ENCODE results near the gene MCF2L2. TPM values are rescaled to one million over a fixed set of nuclear protein-coding genes. Genes with fewer than 3 reads are reported as not detected.

Gene MCF2L2
- total and polyA plus RNA-seq, 2 donors (not counting 3 experiments of a cell fraction or from before 2014, with no cell fraction given): 0.15 to 1.1 TPM

DNA sequence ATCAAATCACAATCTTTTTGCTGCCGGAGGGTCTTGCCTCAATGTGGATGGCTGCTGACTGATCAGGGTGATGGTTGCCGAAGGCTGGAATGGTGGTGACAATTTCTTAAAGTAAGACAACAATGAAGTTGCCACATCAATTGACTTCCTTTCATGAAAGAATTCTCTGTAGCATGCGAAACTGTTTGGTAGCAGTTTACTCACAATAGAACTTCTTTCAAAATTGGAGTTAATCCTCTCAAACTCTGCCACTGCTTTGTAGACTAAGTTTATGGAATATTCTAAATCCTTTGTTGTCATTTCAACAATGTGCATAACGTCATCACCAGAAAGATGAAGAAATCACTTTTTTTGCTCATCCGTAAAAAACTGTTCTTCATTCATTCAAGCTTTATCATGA is 109.5 kb downstream of the MCF2L2 start:
- Histone ChIP-seq H3K79me2 (ENCODE audit: control insufficient read depth, insufficient read depth, low read length) (no peaks in the 10 kb centered on the region), H3K9ac (replicated peaks; ENCODE audit: extremely low read depth, insufficient read depth, low read length) (no peak overlapping the region), H4K20me1 (replicated peaks; ENCODE audit: control insufficient read depth, extremely low read depth, insufficient read depth, low read length) (no peaks in the 10 kb centered on the region), H3K4me1 (ENCODE audit: control insufficient read depth, extremely low read depth, insufficient read depth, low read length) (peaks cover 2% of the 10 kb centered on the region), H3K4me3 (replicated peaks in 1 of 3; ENCODE audit: insufficient read depth in 1 of 3, low read depth in 1 of 3, low read length in 3 of 3) (no peak overlapping the region), H3K9me3 (replicated peaks; ENCODE audit: control insufficient read depth, insufficient read depth, low read length) (no peaks in the 10 kb centered on the region), H3K36me3 (ENCODE audit: control insufficient read depth in 2 of 2, extremely low read depth in 1 of 2, insufficient read depth in 2 of 2, low read length in 2 of 2) (no peaks in the 10 kb centered on the region), H3K27ac (ENCODE audit: insufficient read depth, low read depth, low read length) (no peak overlapping the region), H3K9me1 (replicated peaks; ENCODE audit: control insufficient read depth, extremely low read depth, insufficient read depth, low read length) (no peaks in the 10 kb centered on the region), H3K4me2 (ENCODE audit: insufficient read depth, low read length) (no peak overlapping the region), H2AFZ (ENCODE audit: low read depth, low read length) (no peak overlapping the region), H3K27me3 (ENCODE audit: control insufficient read depth in 2 of 2, insufficient read depth in 2 of 2, low read length in 2 of 2) (no peaks in the 10 kb centered on the region)
- intact Hi-C loops (cut with micrococcal nuclease) (no loop called here), dilution Hi-C loops (cut with MboI; ENCODE audit: extremely low pct_ligation_motif_present, low sequenced_read_pairs) (no loop called here)
- DNase-seq (ENCODE audit: low read depth, low spot score) (no peak), FAIRE-seq (peak; percentile 12)
- BruUV-seq (replicated peaks): no TSS peak
- POLR2A ChIA-PET: no interaction called here
- TF ChIP-seq POLR2AphosphoS5 (IDR thresholded peaks at IDR 0.05; ENCODE audit: insufficient read depth, low read depth, low read length) (no peak), POLR2A (IDR thresholded peaks at IDR 0.05; ENCODE audit: low read depth, low read length) (no peak)
- TF ChIP-seq, protein P1, sequence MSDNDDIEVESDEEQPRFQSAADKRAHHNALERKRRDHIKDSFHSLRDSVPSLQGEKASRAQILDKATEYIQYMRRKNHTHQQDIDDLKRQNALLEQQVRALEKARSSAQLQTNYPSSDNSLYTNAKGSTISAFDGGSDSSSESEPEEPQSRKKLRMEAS (IDR thresholded peaks at IDR 0.05; ENCODE audit: insufficient read depth, insufficient read length): no peak
- CTCF ChIA-PET: interaction anchor here (1.4 kb wide), 1 partner anchor 11 kb away, joined by 3 read pairs; no protein-coding TSS in a partner anchor

DNA sequence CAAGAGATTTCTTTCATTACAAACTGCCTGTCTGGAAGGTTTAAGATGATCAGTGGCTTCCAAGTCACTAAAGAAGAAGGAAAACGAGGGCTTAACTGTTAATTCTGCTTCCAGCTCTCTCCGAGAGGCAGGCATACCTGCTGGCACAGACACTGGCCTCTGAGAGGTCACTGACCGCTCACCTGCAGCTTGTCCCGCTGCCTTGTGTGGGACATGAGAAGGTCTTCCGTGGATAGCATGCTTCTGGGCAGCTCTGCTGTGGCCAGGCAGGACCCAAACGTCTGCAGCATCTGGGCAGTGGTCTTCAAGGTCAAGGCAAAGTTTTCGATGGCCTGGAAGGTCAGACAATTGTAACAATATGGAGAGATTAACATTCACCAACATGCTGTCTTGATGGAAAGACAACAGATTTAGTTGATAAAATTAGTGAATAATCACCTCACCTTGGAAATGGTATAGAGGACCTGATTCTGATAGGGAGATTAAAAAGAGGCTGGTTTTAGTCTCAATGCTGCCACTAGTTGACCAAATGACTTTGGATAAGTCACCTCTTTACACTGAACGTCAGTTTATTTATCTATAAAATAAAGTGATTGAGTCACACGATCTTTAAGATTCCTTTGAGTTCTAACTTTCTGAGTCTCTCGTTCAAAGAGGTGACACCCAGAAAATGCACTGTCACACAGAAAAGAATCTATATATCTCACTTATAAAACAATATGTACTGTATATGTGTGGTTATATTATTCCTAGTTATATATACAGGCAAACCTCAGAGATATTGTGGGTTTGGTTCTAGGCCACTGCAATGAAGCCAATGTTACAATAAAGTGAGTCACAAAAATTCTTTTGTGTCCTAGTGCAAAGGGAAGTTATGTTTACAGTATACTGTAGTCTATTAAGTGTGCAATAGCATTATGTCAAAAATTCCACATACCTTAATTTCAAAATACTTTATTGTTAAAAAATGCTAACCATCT is 110.2 kb downstream of the MCF2L2 start:
- H3K27me3 ChIP-seq (ENCODE audit: control insufficient read depth in 2 of 2, insufficient read depth in 2 of 2, low read length in 2 of 2): no peaks in the 10 kb centered on the region
- no TSS peak for BruUV-seq (replicated peaks)
- H3K27ac ChIP-seq (ENCODE audit: insufficient read depth, low read depth, low read length): no peak overlapping the region
- H2AFZ ChIP-seq (ENCODE audit: low read depth, low read length): no peak overlapping the region
- FAIRE-seq (no peak), DNase-seq (ENCODE audit: low read depth, low spot score) (no peak)
- no peak for TF ChIP-seq POLR2AphosphoS5 (IDR thresholded peaks at IDR 0.05; ENCODE audit: insufficient read depth, low read depth, low read length)
- no peak for TF ChIP-seq POLR2A (IDR thresholded peaks at IDR 0.05; ENCODE audit: low read depth, low read length)
- TF ChIP-seq, protein P1 (IDR thresholded peaks at IDR 0.05; ENCODE audit: insufficient read depth, insufficient read length): no peak
- no peak for TF ChIP-seq FOS (IDR thresholded peaks at IDR 0.05; ENCODE audit: borderline replicate concordance, insufficient read depth, low read length)
- no peak for TF ChIP-seq EZH2 (IDR thresholded peaks at IDR 0.05; ENCODE audit: borderline replicate concordance, low read depth, low read length, severe bottlenecking)
- TF ChIP-seq GATA2 (IDR thresholded peaks at IDR 0.05; ENCODE audit: insufficient read depth, insufficient read length, low read depth, low read length): no peak
- intact Hi-C loops (cut with micrococcal nuclease) (no loop called here), dilution Hi-C loops (cut with MboI; ENCODE audit: extremely low pct_ligation_motif_present, low sequenced_read_pairs) (no loop called here)
- H4K20me1 ChIP-seq (replicated peaks; ENCODE audit: control insufficient read depth, extremely low read depth, insufficient read depth, low read length): no peaks in the 10 kb centered on the region
- H3K9me1 ChIP-seq (replicated peaks; ENCODE audit: control insufficient read depth, extremely low read depth, insufficient read depth, low read length): no peaks in the 10 kb centered on the region
- no peak overlapping the region for H3K4me3 ChIP-seq (replicated peaks in 1 of 3; ENCODE audit: insufficient read depth in 1 of 3, low read depth in 1 of 3, low read length in 3 of 3)
- no peaks in the 10 kb centered on the region for H3K79me2 ChIP-seq (ENCODE audit: control insufficient read depth, insufficient read depth, low read length)
- H3K36me3 ChIP-seq (ENCODE audit: control insufficient read depth in 2 of 2, extremely low read depth in 1 of 2, insufficient read depth in 2 of 2, low read length in 2 of 2): no peaks in the 10 kb centered on the region
- H3K4me2 ChIP-seq (ENCODE audit: insufficient read depth, low read length): no peak overlapping the region
- CTCF ChIA-PET: interaction anchor here (1.4 kb wide), 1 partner anchor 133 kb away, joined by 5 read pairs; no protein-coding TSS in a partner anchor
- POLR2A ChIA-PET: no interaction called here
- no peak overlapping the region for H3K9ac ChIP-seq (replicated peaks; ENCODE audit: extremely low read depth, insufficient read depth, low read length)
- H3K4me1 ChIP-seq (ENCODE audit: control insufficient read depth, extremely low read depth, insufficient read depth, low read length): no peaks in the 10 kb centered on the region
- no peaks in the 10 kb centered on the region for H3K9me3 ChIP-seq (replicated peaks; ENCODE audit: control insufficient read depth, insufficient read depth, low read length)
